Measurements from ENCODE around the gene CALR3.
A peak's percentile ranks its signal among the peaks of the same experiment; 100 is the strongest.

Gene CALR3

GRCh38 chr19:16521715-16522289 lies 25.8 kb upstream of the CALR3 start:
- no peak overlapping the region for H3K4me3 ChIP-seq (ENCODE audit: low read depth in 1 of 2, low read length in 1 of 2)
- no peak overlapping the region for H3K27ac ChIP-seq
- H3K27me3 ChIP-seq = no peaks in the 10 kb centered on the region
- no peaks in the 10 kb centered on the region for H3K4me1 ChIP-seq (ENCODE audit: control insufficient read depth in 1 of 2, insufficient read depth in 1 of 2, low read depth in 1 of 2, low read length in 1 of 2)
- H3K36me3 ChIP-seq = peaks cover 100% of the 10 kb centered on the region
- no peak for TF ChIP-seq CTCF (IDR thresholded peaks at IDR 0.05)
- H3K9me3 ChIP-seq = no peaks in the 10 kb centered on the region

DNA sequence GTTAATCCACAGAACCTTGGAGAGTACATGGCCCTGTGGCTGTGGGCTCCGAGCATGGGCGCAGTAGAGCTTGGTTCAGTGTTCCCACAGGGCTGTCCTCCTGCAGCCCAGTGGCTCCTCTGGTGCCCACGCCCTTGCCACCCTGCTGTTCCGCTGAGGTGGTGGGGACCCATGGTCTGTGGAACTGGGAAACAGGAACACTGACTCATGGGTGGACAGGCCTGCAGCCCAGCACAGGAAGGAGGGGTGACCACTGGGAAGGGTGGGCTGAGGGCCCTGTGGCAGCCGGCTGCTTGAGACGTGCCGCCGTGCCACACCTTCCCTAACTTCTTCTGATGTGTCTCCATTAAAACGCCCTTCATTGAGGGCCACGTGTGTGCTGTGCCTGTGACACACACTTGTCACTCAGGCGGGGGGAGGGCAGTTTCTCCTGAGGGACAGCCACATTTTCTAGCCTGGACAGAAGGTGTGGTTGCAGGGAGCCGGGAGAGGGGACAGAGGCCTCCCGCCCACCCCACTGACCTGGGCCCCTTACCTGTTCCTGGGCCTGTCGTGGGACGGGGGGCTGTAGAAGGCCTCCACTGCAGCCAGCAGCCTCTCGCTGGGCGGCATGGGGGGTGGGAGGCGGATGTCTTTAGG lies 25.1 kb upstream of the CALR3 start:
- Histone ChIP-seq H3K4me3 (ENCODE audit: low read depth in 1 of 2, low read length in 1 of 2) (no peak overlapping the region), H3K9me3 (no peaks in the 10 kb centered on the region), H3K27ac (no peak overlapping the region), H3K4me1 (ENCODE audit: control insufficient read depth in 1 of 2, insufficient read depth in 1 of 2, low read depth in 1 of 2, low read length in 1 of 2) (no peaks in the 10 kb centered on the region), H3K36me3 (peaks cover 97% of the 10 kb centered on the region), H3K27me3 (no peaks in the 10 kb centered on the region)
- no peak for TF ChIP-seq CTCF (IDR thresholded peaks at IDR 0.05)

- Histone ChIP-seq H3K36me3 (peaks cover 89% of the 10 kb centered on the region), H3K4me3 (ENCODE audit: low read depth in 1 of 2, low read length in 1 of 2) (no peak overlapping the region), H3K4me1 (ENCODE audit: control insufficient read depth in 1 of 2, insufficient read depth in 1 of 2, low read depth in 1 of 2, low read length in 1 of 2) (no peaks in the 10 kb centered on the region), H3K27me3 (no peaks in the 10 kb centered on the region), H3K9me3 (no peaks in the 10 kb centered on the region), H3K27ac (no peak overlapping the region)
- TF ChIP-seq CTCF (IDR thresholded peaks at IDR 0.05) = no peak
These were observed 24.4 kb upstream of the CALR3 start for GRCh38 chr19:16520074-16520973.

- no peaks in the 10 kb centered on the region for H3K27me3 ChIP-seq
- no peak for TF ChIP-seq CTCF (IDR thresholded peaks at IDR 0.05)
- H3K9me3 ChIP-seq = no peaks in the 10 kb centered on the region
- H3K4me3 ChIP-seq (ENCODE audit: low read depth in 1 of 2, low read length in 1 of 2) = no peak overlapping the region
- peaks cover 78% of the 10 kb centered on the region for H3K36me3 ChIP-seq
- H3K27ac ChIP-seq = no peak overlapping the region
- no peaks in the 10 kb centered on the region for H3K4me1 ChIP-seq (ENCODE audit: control insufficient read depth in 1 of 2, insufficient read depth in 1 of 2, low read depth in 1 of 2, low read length in 1 of 2)
These were observed 23.3 kb upstream of the CALR3 start for GRCh38 chr19:16519230-16519687.

DNA sequence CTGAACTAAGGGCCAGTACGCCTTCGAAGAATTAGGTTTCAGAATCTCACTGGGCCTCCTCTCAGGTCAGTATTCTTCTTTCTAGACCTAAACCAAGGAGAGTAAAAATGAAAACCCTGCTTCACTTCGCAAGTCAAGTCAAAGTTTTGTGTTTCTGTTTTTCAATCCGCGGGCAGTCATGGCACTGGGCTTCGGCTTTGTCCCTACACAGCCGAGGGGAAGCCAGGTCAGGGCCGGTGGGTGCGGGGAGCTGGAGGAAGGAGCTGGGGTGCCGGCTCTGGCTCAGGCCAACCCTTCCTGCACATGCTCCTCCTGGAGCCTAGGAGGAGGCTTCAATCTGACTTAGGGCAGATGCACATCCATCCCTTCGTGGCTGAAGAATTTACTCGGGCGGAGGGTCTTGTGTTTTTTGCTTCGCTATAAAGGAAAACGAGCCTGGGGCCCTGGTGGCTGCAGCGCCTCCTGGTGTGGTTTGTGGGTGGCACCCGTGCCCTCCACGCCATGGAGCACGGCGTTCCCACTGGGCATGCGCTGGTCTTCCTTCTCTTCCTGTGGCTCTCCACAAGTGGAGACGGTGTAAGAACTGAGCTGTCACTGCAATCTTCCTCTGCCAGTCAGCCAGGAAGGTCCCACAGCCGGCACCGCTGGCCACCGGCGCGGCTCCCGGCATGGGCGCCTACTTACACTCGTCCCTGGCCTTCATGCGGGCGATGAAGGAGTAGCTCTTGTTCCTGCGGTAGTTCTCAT lies 22.7 kb upstream of the CALR3 start:
- no peak for TF ChIP-seq CTCF (IDR thresholded peaks at IDR 0.05)
- H3K9me3 ChIP-seq = no peaks in the 10 kb centered on the region
- no peaks in the 10 kb centered on the region for H3K4me1 ChIP-seq (ENCODE audit: control insufficient read depth in 1 of 2, insufficient read depth in 1 of 2, low read depth in 1 of 2, low read length in 1 of 2)
- no peaks in the 10 kb centered on the region for H3K27me3 ChIP-seq
- no peak overlapping the region for H3K4me3 ChIP-seq (ENCODE audit: low read depth in 1 of 2, low read length in 1 of 2)
- H3K36me3 ChIP-seq = peaks cover 72% of the 10 kb centered on the region
- H3K27ac ChIP-seq = peak overlapping the region; percentile 15
